ENCODE measurements around the gene SELENON. TPM values are rescaled to one million over a fixed set of nuclear protein-coding genes. Genes with fewer than 3 reads are reported as not detected.
A peak's percentile ranks its signal among the peaks of the same experiment; 100 is the strongest.

The SELENON gene
- total RNA-seq, 1 donor from 2014 or later = 95.9 TPM

DNA sequence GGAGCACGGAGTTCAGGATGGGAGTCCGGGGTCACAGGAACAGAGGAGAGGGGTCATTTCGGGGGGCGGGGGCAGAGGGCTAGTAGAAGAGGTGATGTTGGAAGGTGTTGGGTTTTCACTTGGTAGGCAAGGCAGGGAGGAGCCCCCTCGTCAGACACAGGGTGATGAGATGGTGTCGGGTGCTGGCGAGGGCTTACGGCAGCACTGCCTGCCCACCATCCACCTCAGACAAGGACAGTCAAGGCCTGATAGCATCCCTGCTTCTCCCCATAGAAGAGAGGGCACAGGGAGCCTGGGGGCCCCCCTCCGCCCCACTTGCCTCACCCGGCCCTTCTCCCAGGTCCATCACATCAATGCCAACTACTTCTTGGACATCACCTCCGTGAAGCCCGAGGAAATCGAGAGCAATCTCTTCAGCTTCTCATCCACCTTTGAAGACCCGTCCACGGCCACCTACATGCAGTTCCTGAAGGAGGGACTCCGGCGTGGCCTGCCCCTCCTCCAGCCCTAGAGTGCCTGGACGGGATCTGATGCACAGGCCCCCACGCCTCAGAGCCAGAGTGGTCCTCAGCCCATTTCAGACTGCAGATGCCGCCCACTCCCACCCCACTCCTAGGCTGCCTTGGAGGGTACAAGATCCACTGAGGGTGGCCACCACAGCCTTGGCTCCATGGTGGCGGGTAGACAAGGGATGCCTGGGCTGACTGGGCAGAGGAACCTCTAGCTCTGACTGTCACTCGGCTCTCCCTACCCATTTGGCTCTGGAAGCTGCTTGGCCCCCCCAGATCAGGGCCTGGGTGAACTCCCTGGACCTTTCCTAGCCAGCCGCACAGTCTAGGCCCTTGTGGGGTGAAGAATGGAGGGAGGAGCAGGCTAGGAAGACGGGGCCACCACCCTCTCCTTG lies 15.5 kb downstream of the SELENON start:
- ATAC-seq (no peak), DNase-seq (peak; percentile 64)
- H3K27me3 ChIP-seq = no peaks in the 10 kb centered on the region
- H3K27ac ChIP-seq = no peak overlapping the region
- H3K36me3 ChIP-seq = peaks cover 47% of the 10 kb centered on the region
- intact Hi-C loops (cut with DNase I) = no loop called here
- no peaks in the 10 kb centered on the region for H3K9me3 ChIP-seq
- H3K4me1 ChIP-seq = peaks cover 22% of the 10 kb centered on the region
- TF ChIP-seq, protein P1, sequence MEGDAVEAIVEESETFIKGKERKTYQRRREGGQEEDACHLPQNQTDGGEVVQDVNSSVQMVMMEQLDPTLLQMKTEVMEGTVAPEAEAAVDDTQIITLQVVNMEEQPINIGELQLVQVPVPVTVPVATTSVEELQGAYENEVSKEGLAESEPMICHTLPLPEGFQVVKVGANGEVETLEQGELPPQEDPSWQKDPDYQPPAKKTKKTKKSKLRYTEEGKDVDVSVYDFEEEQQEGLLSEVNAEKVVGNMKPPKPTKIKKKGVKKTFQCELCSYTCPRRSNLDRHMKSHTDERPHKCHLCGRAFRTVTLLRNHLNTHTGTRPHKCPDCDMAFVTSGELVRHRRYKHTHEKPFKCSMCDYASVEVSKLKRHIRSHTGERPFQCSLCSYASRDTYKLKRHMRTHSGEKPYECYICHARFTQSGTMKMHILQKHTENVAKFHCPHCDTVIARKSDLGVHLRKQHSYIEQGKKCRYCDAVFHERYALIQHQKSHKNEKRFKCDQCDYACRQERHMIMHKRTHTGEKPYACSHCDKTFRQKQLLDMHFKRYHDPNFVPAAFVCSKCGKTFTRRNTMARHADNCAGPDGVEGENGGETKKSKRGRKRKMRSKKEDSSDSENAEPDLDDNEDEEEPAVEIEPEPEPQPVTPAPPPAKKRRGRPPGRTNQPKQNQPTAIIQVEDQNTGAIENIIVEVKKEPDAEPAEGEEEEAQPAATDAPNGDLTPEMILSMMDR (IDR thresholded peaks at IDR 0.05) = no peak
- H3K4me3 ChIP-seq = no peak overlapping the region

DNA sequence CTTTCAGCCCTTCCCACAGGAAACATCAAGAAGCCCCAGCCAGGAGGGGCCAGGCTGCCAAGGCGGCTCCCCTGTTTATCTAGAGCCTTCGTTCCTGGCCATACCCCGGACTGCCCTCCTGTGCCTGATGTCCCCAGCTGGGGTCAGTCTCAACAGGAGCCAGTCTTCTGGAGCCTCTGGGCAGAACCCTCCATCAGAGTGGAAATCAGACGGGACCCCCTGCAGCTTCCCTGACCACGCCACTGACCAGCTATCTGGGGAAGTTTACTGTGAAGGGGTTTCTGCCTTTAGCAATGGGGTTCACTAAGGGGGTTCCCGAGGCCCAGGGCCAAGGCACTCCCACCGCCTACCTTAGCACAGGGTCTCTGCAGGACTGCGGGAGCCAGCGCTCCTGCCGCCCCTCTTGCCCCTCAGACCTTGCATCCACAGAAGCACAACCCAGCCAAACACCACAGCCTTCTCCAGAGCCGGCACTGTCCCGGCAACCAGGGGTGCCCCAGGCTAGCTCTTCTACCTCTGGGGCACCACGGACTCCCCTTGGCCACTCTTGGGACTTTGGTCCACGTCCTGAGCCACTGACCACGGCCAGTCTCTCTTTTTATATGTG lies 16.2 kb downstream of the SELENON start:
- intact Hi-C loops (cut with DNase I) = no loop called here
- Histone ChIP-seq H3K4me1 (peaks cover 21% of the 10 kb centered on the region), H3K27ac (no peak overlapping the region), H3K36me3 (peaks cover 46% of the 10 kb centered on the region), H3K4me3 (no peak overlapping the region), H3K27me3 (no peaks in the 10 kb centered on the region), H3K9me3 (no peaks in the 10 kb centered on the region)
- DNase-seq (peak; percentile 58), ATAC-seq (no peak)
- TF ChIP-seq, protein P1 (IDR thresholded peaks at IDR 0.05) = no peak

DNA sequence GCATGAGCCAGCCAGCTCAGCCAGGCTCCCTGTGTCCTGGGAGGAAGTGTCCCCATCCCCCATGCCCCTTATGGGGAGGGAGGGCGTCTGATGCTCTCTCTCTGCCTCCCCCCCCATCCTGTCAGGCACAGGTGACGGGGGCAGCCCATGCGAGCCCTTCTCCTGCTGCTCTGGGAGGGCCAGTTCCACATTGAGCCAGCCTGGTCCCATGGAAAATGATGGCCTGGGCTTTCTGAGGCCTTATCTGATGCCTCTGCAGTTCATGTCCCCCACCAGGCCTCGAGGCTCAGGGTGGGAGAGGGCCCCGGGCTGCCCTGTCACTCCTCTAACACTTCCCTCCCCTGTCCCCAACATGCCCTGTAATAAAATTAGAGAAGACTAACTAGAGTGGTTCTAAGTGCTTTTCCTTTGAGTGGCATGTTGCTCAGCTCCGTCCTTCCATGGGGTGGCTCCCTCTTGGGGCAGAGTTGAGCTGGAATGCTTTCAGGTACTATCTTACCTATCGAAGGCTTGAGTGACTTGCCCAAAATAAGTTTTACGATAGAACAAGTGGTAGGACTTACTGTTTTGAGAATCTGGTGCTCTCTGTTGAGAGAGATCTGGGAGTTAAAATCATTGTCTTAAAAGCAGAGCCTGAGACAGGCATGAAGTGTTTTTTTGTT lies 18.0 kb downstream of the SELENON start:
- TF ChIP-seq, protein P1 (IDR thresholded peaks at IDR 0.05) = no peak
- no peak for ATAC-seq
- H3K27ac ChIP-seq = peak overlapping the region; percentile 89
- H3K4me3 ChIP-seq = no peak overlapping the region
- DNase-seq = peak; percentile 57
- H3K4me1 ChIP-seq = peaks cover 30% of the 10 kb centered on the region
- no peaks in the 10 kb centered on the region for H3K9me3 ChIP-seq
- intact Hi-C loops (cut with DNase I) = no loop called here
- H3K36me3 ChIP-seq = peaks cover 33% of the 10 kb centered on the region
- no peaks in the 10 kb centered on the region for H3K27me3 ChIP-seq

DNA sequence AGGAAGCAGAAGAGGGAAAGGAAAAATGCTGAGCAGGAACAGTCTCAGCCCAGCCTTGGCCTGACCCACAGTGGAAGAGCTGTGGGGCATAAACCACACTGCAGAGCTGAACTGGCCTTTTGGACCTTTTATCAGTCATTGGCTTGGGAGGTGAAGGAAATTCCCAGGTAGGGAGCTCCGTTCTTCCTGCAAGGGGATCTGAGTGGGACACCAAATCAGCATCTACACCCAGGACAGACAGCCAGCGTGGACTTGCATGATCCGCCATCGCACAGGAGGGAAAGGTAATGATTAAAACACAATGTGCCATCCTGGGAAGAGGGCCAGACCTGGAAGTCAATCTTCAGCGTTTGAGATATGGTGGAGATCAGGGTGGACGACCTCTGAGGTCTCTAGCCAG lies 18.6 kb downstream of the SELENON start:
- H3K36me3 ChIP-seq = peaks cover 27% of the 10 kb centered on the region
- no peak for ATAC-seq
- DNase-seq = peak; percentile 26
- H3K4me3 ChIP-seq = peak overlapping the region; percentile 89
- peaks cover 30% of the 10 kb centered on the region for H3K4me1 ChIP-seq
- H3K9me3 ChIP-seq = no peaks in the 10 kb centered on the region
- TF ChIP-seq, protein P1 (IDR thresholded peaks at IDR 0.05) = no peak
- peak overlapping the region; percentile 89 for H3K27ac ChIP-seq
- intact Hi-C loops (cut with DNase I) = no loop called here
- no peaks in the 10 kb centered on the region for H3K27me3 ChIP-seq

DNA sequence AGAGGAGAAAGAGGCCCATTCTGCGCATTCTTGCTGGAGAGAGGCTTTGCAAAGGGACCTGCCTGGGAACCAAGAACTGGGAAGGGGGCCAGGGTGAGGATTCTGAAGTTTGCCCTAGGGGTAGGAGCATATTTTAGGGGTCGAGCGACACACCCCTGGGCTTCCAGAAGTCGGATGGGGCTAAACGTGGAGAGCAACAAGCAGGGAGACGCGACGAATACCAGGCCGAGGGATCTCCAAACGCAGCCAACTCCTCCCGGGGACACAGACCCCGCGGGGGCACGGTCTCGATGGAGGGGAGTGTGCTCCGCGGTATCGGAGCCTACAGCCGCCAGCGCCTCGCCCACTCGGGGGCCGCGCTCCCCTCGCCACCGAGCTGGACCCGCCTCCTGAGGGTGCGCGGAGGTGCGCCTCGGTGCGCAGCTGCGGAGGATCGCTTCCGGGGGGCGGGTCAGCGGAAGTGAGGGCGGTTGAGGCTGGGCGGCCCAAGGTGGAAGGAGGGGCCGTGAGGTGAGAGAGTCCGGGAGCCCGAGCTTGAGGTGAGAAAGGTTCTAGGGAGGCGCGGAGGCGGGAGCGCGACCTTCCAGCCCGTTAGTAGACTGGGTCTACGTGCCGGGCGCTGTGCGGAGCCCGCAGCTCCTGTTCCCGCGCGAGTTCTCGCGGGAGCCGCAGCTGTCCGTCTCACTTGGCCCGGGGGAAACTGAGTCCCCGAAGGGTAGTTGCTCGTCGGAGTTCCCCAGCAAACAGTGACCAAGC lies 19.7 kb downstream of the SELENON start, which contains the start of gene MTFR1L:
Gene MTFR1L, plus strand, starts transcription at position 464 of the 756 bp plus-strand sequence. CDS start 3,151 bp downstream, outside the sequence.
- no peaks in the 10 kb centered on the region for H3K9me3 ChIP-seq
- peak within 1 kb of the TSS; percentile 89 for H3K27ac ChIP-seq
- peaks cover 17% of the 10 kb centered on the region for H3K36me3 ChIP-seq
- peak within 1 kb of the TSS; percentile 89 for H3K4me3 ChIP-seq
- TF ChIP-seq, protein P1 (IDR thresholded peaks at IDR 0.05) = no peak
- peak; percentile 94 for ATAC-seq
- peaks cover 30% of the 10 kb centered on the region for H3K4me1 ChIP-seq
- intact Hi-C loops (cut with DNase I) = no loop called here
- H3K27me3 ChIP-seq = no peaks in the 10 kb centered on the region
- DNase-seq = peak; percentile 96
